HL-60 (cell line): ENCODE data around the gene RPAIN.

Experiments used
- CTCF ChIP-seq: IDR thresholded peaks from one replicate; pipeline ENCODE4 v1.5.1; 2011; ENCODE audit warnings: low read length, control low read depth, inconsistent platforms; ENCODE audit not compliant: insufficient read depth
- GABPA ChIP-seq: IDR thresholded peaks from 2 replicates; pipeline ENCODE4 v1.6.1; 2012; ENCODE audit warnings: low read depth
- POLR2AphosphoS5 ChIP-seq: IDR thresholded peaks from 2 replicates; pipeline ENCODE4 v1.6.1; 2012; ENCODE audit warnings: low read depth
- REST ChIP-seq: IDR thresholded peaks from 2 replicates; pipeline ENCODE4 v1.6.1; 2012; ENCODE audit warnings: low read depth; ENCODE audit not compliant: insufficient replicate concordance
- SPI1 ChIP-seq: IDR thresholded peaks from 2 replicates; pipeline ENCODE4 v1.6.1; 2012; ENCODE audit warnings: low read depth, mild to moderate bottlenecking, borderline replicate concordance

- no peak for TF ChIP-seq CTCF
- peak; percentile 17 for TF ChIP-seq REST
- no peak for TF ChIP-seq SPI1
- TF ChIP-seq POLR2AphosphoS5, result peak; percentile 51
- TF ChIP-seq GABPA, result peak; percentile 27; the same call in 1 of the 2 replicates
These were observed 525 bp upstream of the RPAIN start, which contains the start of gene NUP88 for GRCh38 chr17:5419356-5419958.
